HepG2 (cell line): ENCODE results near the gene ATAD2B. TPM values are rescaled to one million over a fixed set of nuclear protein-coding genes. Genes with fewer than 3 reads are reported as not detected.

ENCODE experiments used
- ATAC-seq: fragments of 200-7000 bp; cut with Tn5 transposase; 3 replicates; pipeline ENCODE4 v1.9.1; 2020; ENCODE audit warnings: mild to moderate bottlenecking, moderate library complexity
- BruUV-seq: library from RNA; stranded (reverse); fragments of 400-500 nt; replicated peaks from 2 replicates; lab custom pipeline; 2021; lab: Mats Ljungman, UMichigan
- CTCF ChIA-PET: fragments of 300-600 bp; formaldehyde crosslinking; extraction: SDS; loops from one replicate; lab custom pipeline; 2021; ENCODE audit warnings: low total read pairs, inconsistent platforms, low intra/inter-chr PET ratio; lab: Yijun Ruan, JAX
- POLR2A ChIA-PET: fragments of 350-600 bp; sonication (Branson Sonifier 250); formaldehyde crosslinking; loops from one replicate; lab custom pipeline; 2020; ENCODE audit warnings: antibody characterized with exemption, inconsistent platforms; lab: Yijun Ruan, JAX
- DNase-seq: peaks from one replicate; pipeline ENCODE4 v3.0.0-alpha.2; 2015; ENCODE audit warnings: low spot score
- FAIRE-seq: peaks from 3 replicates; lab custom pipeline; 2011; peaks lifted over from hg19 to GRCh38; lab: Jason Lieb, UNC
- H2AFZ ChIP-seq: one replicate; pipeline ENCODE4 v1.6.1; 2011; ENCODE audit warnings: low read length, inconsistent platforms
- H3K27ac ChIP-seq: fragments of 300-600 bp; 3 replicates; pipeline ENCODE4 v1.8.0; 2011; ENCODE audit warnings: mixed run types, mild to moderate bottlenecking, mixed read lengths, low read length, inconsistent platforms; ENCODE audit not compliant: insufficient read depth; ENCODE audit errors: extremely low read length
- H3K27me3 ChIP-seq, 2 experiments: fragments of 200-600 bp in 1 of 2; 2 replicates in 1 of 2; 3 replicates in 1 of 2; pipeline versions ENCODE4 v1.6.0 to v1.8.0; 2011; ENCODE audit warnings: low read length in 2 of 2, mild to moderate bottlenecking in 2 of 2, moderate library complexity in 2 of 2, inconsistent platforms in 1 of 2; ENCODE audit not compliant: insufficient read depth in 2 of 2, control insufficient read depth in 1 of 2
- H3K36me3 ChIP-seq, 2 experiments: fragments of 200-600 bp in 1 of 2; replicated peaks in 1 of 2; 2 replicates in 1 of 2; 3 replicates in 1 of 2; pipeline versions ENCODE4 v1.5.1 to v1.8.0; 2011; ENCODE audit warnings: low read length in 2 of 2, inconsistent platforms in 1 of 2; ENCODE audit not compliant: insufficient read depth in 2 of 2, control insufficient read depth in 1 of 2
- H3K4me1 ChIP-seq: 2 replicates; pipeline ENCODE4 v1.5.1; 2012; ENCODE audit warnings: low read length, inconsistent platforms; ENCODE audit not compliant: insufficient read depth
- H3K4me2 ChIP-seq: 2 replicates; pipeline ENCODE4 v1.6.0; 2011; ENCODE audit warnings: low read depth, low read length, inconsistent platforms
- H3K4me3 ChIP-seq, 3 experiments: fragments of 200-600 bp in 1 of 3; sonication (generic), shearing (Covaris generic) in 1 of 3; replicated peaks in 1 of 3; 2 replicates each; pipeline ENCODE4 v1.5.1; 2011 to 2016; ENCODE audit warnings: low read length in 3 of 3, inconsistent platforms in 2 of 3, low read depth in 2 of 3, mild to moderate bottlenecking in 2 of 3, control low read depth in 1 of 3, mixed read lengths in 1 of 3; ENCODE audit not compliant: insufficient read depth in 1 of 3
- H3K79me2 ChIP-seq: one replicate; pipeline ENCODE4 v1.6.1; 2011; ENCODE audit warnings: low read length, inconsistent platforms; ENCODE audit not compliant: insufficient read depth
- H3K9ac ChIP-seq: 2 replicates; pipeline ENCODE4 v1.6.0; 2011; ENCODE audit warnings: mild to moderate bottlenecking, low read depth, low read length, inconsistent platforms; ENCODE audit not compliant: insufficient read depth
- H3K9me3 ChIP-seq: 2 replicates; pipeline ENCODE4 v1.5.1; 2012; ENCODE audit warnings: mild to moderate bottlenecking, low read length
- H4K20me1 ChIP-seq: 2 replicates; pipeline ENCODE4 v1.6.0; 2011; ENCODE audit warnings: inconsistent platforms, mild to moderate bottlenecking, low read length, moderate library complexity; ENCODE audit not compliant: insufficient read depth
- CBX2 ChIP-seq, 2 experiments: fragments of 200-600 bp in 1 of 2; sonication (generic); formaldehyde crosslinking in 1 of 2; IDR thresholded peaks; 2 replicates each; pipeline versions ENCODE4 v1.7.0 to v1.8.1; 2018 to 2022; ENCODE audit warnings: low read depth in 2 of 2, low read length in 1 of 2, mild to moderate bottlenecking in 1 of 2, missing genetic modification reagents in 1 of 2
- GZF1 ChIP-seq: sonication (generic); formaldehyde crosslinking; IDR thresholded peaks from 2 replicates; pipeline ENCODE4 v1.5.1; 2020; ENCODE audit warnings: mild to moderate bottlenecking, missing genetic modification reagents
- NCOR1 ChIP-seq: fragments of 200-600 bp; sonication (generic); IDR thresholded peaks from 2 replicates; pipeline ENCODE4 v1.7.0; 2017; ENCODE audit warnings: antibody characterized with exemption, low read length, borderline replicate concordance
- ZNF296 ChIP-seq: sonication (generic); formaldehyde crosslinking; conservative IDR thresholded peaks from 2 replicates; pipeline ENCODE4 v1.5.0; 2020; ENCODE audit warnings: mild to moderate bottlenecking, missing genetic modification reagents
- ZNF589 ChIP-seq: sonication (generic); formaldehyde crosslinking; conservative IDR thresholded peaks from 2 replicates; pipeline ENCODE4 v1.8.0; 2022; ENCODE audit warnings: mild to moderate bottlenecking, moderate library complexity, missing genetic modification reagents
- ZNF749 ChIP-seq: sonication (generic); formaldehyde crosslinking; IDR thresholded peaks from 2 replicates; pipeline ENCODE4 v1.8.0; 2022; ENCODE audit warnings: mild to moderate bottlenecking, missing genetic modification reagents, moderate library complexity, borderline replicate concordance
- ZNF790 ChIP-seq: sonication (generic); formaldehyde crosslinking; IDR thresholded peaks from 2 replicates; pipeline ENCODE4 v1.8.0; 2022; ENCODE audit warnings: missing genetic modification reagents, mild to moderate bottlenecking, borderline replicate concordance
- WGBS: methylation state at CpG from one replicate; pipeline ENCODE4 v1.1.6; 2017; ENCODE audit warnings: low lambda C conversion rate; 5-methylcytosine and 5-hydroxymethylcytosine counted together
- in situ Hi-C: cut with HindIII; loops from 2 replicates; pipeline ENCODE4 v1.10.0; 2017; ENCODE audit warnings: low pct_unique_long_range_greater_than_20kb; ENCODE audit not compliant: extremely low pct_ligation_motif_present
- intact Hi-C: fragments of 100-400 bp; cut with micrococcal nuclease; formaldehyde crosslinking; loops from one replicate; pipeline ENCODE4 v1.10.0; 2022; ENCODE audit not compliant: unreplicated experiment
- polyA plus RNA-seq, 8 experiments: library from polyadenylated mRNA; depleted of rRNA in 3 of 8; stranded (reverse) in 7 of 8; unstranded in 1 of 8; fragments of >200 nt; fragmentation: Illumina TruSeq in 4 of 8; extraction: Trizol in 4 of 8; gene quantifications; 2 replicates each; pipeline versions ENCODE4 v1.2.1 to v1.2.3, GENCODE V29; 2011 to 2016; ENCODE audit warnings: low read depth in 4 of 8, missing spikeins in 1 of 8, mixed read lengths in 1 of 8; ENCODE audit not compliant: insufficient read depth in 1 of 8
- total RNA-seq, 5 experiments: library from RNA; depleted of rRNA; stranded (reverse); fragments of >200 nt; fragmentation: Illumina TruSeq; extraction: Trizol; gene quantifications; 2 replicates each; pipeline ENCODE4 v1.2.3, GENCODE V29; 2016; ENCODE audit warnings: low read depth in 1 of 5
- TF ChIP-seq, protein P1 (sequence below): sonication (generic); formaldehyde crosslinking; IDR thresholded peaks from 2 replicates; pipeline ENCODE4 v1.5.0; 2020; ENCODE audit warnings: mild to moderate bottlenecking, missing genetic modification reagents, borderline replicate concordance

ATAD2B gene
- total and polyA plus RNA-seq, 2 of the 13 experiments (the other 11 are each of a cell fraction or from before 2014, with no cell fraction given) = 5.3 to 22.2 TPM

DNA sequence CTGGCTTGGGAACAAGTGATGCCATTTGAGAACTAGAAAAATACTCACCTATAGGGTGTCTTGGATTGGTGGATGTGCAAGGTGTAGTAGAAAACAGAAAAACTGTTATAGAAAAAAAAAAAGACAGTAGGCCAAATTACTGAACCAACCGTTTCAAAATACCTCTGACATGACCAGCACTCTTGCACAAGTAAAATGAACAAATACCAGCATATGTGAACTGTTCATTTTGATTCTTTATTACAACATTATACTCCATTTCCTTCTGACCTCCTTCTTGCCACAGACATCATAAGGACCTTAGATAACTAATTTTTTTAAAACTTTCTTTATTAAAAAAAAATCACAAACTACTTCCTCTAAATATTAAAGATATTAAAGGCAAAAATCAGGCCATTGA is 125.5 kb downstream of the ATAD2B start:
- Histone ChIP-seq H3K4me1 (no peaks in the 10 kb centered on the region), H3K4me3 (no peak overlapping the region), H3K27me3 (no peaks in the 10 kb centered on the region), H3K79me2 (no peaks in the 10 kb centered on the region), H4K20me1 (no peaks in the 10 kb centered on the region), H3K9ac (no peak overlapping the region), H3K36me3 (no peaks in the 10 kb centered on the region), H3K27ac (no peak overlapping the region), H3K4me2 (no peak overlapping the region), H2AFZ (no peak overlapping the region), H3K9me3 (no peaks in the 10 kb centered on the region)
- whole genome bisulfite sequencing = 74% methylated on average over 1 of the region's 1 CpG
- ATAC-seq = no peak
- BruUV-seq = no TSS peak
- ChIA-PET POLR2A (no interaction called here), CTCF (no interaction called here)
- intact Hi-C loops = no loop called here
- no peak for DNase-seq
- FAIRE-seq = no peak
- in situ Hi-C loops = no loop called here
- TF ChIP-seq ZNF589 (CRISPR knock-in tag) (no peak), ZNF790 (no peak), GZF1 (no peak), CBX2 (IDR thresholded peaks at IDR 0.05; ENCODE audit: low read depth, low read length) (no peak), CBX2 (CRISPR knock-in tag; IDR thresholded peaks at IDR 0.05; ENCODE audit: low read depth) (no peak), NCOR1 (no peak), ZNF749 (CRISPR knock-in tag) (no peak), ZNF296 (CRISPR knock-in tag) (no peak)
- TF ChIP-seq, protein P1, sequence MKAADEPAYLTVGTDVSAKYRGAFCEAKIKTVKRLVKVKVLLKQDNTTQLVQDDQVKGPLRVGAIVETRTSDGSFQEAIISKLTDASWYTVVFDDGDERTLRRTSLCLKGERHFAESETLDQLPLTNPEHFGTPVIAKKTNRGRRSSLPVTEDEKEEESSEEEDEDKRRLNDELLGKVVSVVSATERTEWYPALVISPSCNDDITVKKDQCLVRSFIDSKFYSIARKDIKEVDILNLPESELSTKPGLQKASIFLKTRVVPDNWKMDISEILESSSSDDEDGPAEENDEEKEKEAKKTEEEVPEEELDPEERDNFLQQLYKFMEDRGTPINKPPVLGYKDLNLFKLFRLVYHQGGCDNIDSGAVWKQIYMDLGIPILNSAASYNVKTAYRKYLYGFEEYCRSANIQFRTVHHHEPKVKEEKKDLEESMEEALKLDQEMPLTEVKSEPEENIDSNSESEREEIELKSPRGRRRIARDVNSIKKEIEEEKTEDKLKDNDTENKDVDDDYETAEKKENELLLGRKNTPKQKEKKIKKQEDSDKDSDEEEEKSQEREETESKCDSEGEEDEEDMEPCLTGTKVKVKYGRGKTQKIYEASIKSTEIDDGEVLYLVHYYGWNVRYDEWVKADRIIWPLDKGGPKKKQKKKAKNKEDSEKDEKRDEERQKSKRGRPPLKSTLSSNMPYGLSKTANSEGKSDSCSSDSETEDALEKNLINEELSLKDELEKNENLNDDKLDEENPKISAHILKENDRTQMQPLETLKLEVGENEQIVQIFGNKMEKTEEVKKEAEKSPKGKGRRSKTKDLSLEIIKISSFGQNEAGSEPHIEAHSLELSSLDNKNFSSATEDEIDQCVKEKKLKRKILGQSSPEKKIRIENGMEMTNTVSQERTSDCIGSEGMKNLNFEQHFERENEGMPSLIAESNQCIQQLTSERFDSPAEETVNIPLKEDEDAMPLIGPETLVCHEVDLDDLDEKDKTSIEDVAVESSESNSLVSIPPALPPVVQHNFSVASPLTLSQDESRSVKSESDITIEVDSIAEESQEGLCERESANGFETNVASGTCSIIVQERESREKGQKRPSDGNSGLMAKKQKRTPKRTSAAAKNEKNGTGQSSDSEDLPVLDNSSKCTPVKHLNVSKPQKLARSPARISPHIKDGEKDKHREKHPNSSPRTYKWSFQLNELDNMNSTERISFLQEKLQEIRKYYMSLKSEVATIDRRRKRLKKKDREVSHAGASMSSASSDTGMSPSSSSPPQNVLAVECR = no peak
